Parathyroid adenoma (tissue), 2 donors: ENCODE measurements around the gene ALG12.
"Not testable (repeated sequence)": the region's sequence is repeated elsewhere in the genome, so short reads cannot be mapped to it uniquely, and the experiment has no call there.

Experiments used
- H2AFZ ChIP-seq: fragments of 300-600 bp; sonication (generic); one replicate; pipeline ENCODE4 v1.7.0; 2017; ENCODE audit warnings: antibody characterized with exemption, mild to moderate bottlenecking
- H3K27ac ChIP-seq: fragments of 300-600 bp; sonication (generic); one replicate; pipeline ENCODE4 v1.7.0; 2017
- H3K27me3 ChIP-seq: fragments of 300-600 bp; sonication (generic); one replicate; pipeline ENCODE4 v1.7.0; 2017; ENCODE audit warnings: low read length; ENCODE audit not compliant: control insufficient read depth, insufficient read depth
- H3K36me3 ChIP-seq: fragments of 300-600 bp; sonication (generic); one replicate; pipeline ENCODE4 v1.7.0; 2017; ENCODE audit warnings: low read length; ENCODE audit not compliant: control insufficient read depth, insufficient read depth
- H3K4me1 ChIP-seq: fragments of 300-600 bp; sonication (generic); one replicate; pipeline ENCODE4 v1.7.0; 2017; ENCODE audit warnings: control low read depth
- H3K4me2 ChIP-seq: fragments of 300-600 bp; sonication (generic); one replicate; pipeline ENCODE4 v1.7.0; 2017; ENCODE audit warnings: low read length
- H3K4me3 ChIP-seq: fragments of 300-600 bp; sonication (generic); one replicate; pipeline ENCODE4 v1.7.0; 2017; ENCODE audit warnings: low read depth, low read length
- H3K79me2 ChIP-seq: fragments of 300-600 bp; sonication (generic); one replicate; pipeline ENCODE4 v1.7.0; 2017; ENCODE audit warnings: control low read depth
- H3K9ac ChIP-seq: fragments of 300-600 bp; sonication (generic); one replicate; pipeline ENCODE4 v1.7.0; 2017; ENCODE audit warnings: mild to moderate bottlenecking
- H3K9me3 ChIP-seq: fragments of 300-600 bp; sonication (generic); one replicate; pipeline ENCODE4 v1.7.0; 2017; ENCODE audit warnings: low read length; ENCODE audit not compliant: control insufficient read depth
- TF ChIP-seq, protein P1 (sequence below): fragments of 300-600 bp; sonication (generic); IDR thresholded peaks from one replicate; pipeline ENCODE4 v1.7.0; 2017; ENCODE audit warnings: antibody characterized with exemption, mild to moderate bottlenecking
- donor health status: primary hyperparathyroidism.

The ALG12 gene

DNA sequence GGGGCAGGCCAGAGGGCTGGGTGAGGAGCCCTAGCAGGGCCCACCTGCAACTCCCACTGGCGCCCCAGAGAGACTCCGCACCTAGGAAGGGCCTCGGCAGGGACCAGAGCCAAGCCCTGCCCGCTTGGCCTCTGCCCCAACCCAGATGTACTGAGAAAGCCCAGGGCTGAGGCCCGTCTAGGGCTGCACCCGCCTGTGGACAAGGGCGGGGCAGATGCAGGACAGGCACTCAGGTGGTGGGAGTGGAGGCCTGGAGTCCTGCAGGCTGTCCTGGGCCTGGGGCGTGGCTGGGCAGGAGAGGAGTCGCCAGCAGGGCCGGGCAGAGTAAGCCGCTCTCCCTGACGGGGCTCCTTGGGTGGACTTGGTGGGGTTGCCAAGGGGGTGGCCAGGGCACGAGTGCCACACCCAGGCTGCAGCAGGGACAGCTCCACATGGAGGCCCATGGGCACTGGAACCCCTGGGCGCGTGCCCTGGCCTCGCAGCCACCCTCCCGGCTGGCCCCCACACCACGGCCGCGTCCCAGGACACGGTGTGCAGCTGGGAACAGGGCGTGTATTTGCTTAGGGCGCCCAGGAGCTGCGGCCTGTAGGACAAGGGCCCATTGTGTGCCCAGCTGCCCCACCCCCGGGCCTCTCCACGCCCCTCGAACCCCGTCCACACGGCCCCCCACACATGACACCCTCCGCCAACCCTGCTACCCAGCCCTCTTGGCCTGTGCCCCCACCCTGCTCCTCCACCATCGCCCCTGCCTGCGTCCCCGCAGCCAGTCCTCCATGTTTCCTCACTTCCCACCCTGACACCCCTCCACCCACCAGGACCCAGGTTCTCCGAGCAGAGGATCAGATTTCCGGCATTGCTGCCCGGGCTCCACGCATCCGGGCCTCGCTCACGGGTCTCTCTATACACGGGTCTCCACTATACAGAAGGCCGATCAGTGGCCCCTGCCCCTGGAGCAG is 31.0 kb upstream of the ALG12 start:
- no peaks in the 10 kb centered on the region for H3K36me3 ChIP-seq
- H3K27ac ChIP-seq = no peak overlapping the region
- no peak overlapping the region for H3K4me3 ChIP-seq
- H3K4me2 ChIP-seq = no peak overlapping the region
- H3K79me2 ChIP-seq = no peaks in the 10 kb centered on the region
- TF ChIP-seq, protein P1, sequence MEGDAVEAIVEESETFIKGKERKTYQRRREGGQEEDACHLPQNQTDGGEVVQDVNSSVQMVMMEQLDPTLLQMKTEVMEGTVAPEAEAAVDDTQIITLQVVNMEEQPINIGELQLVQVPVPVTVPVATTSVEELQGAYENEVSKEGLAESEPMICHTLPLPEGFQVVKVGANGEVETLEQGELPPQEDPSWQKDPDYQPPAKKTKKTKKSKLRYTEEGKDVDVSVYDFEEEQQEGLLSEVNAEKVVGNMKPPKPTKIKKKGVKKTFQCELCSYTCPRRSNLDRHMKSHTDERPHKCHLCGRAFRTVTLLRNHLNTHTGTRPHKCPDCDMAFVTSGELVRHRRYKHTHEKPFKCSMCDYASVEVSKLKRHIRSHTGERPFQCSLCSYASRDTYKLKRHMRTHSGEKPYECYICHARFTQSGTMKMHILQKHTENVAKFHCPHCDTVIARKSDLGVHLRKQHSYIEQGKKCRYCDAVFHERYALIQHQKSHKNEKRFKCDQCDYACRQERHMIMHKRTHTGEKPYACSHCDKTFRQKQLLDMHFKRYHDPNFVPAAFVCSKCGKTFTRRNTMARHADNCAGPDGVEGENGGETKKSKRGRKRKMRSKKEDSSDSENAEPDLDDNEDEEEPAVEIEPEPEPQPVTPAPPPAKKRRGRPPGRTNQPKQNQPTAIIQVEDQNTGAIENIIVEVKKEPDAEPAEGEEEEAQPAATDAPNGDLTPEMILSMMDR = no peak
- no peaks in the 10 kb centered on the region for H3K9me3 ChIP-seq
- no peak overlapping the region for H3K9ac ChIP-seq
- peaks cover 8% of the 10 kb centered on the region for H3K4me1 ChIP-seq
- peak overlapping the region; percentile 60 for H2AFZ ChIP-seq
- no peaks in the 10 kb centered on the region for H3K27me3 ChIP-seq

- no peaks in the 10 kb centered on the region for H3K36me3 ChIP-seq
- no peak overlapping the region for H3K9ac ChIP-seq
- TF ChIP-seq, protein P1 = no peak
- no peaks in the 10 kb centered on the region for H3K27me3 ChIP-seq
- H3K27ac ChIP-seq = no peak overlapping the region
- no peak overlapping the region for H3K4me2 ChIP-seq
- H3K4me3 ChIP-seq = no peak overlapping the region
- H3K4me1 ChIP-seq = peaks cover 8% of the 10 kb centered on the region
- peak overlapping the region; percentile 60 for H2AFZ ChIP-seq
- H3K79me2 ChIP-seq = no peaks in the 10 kb centered on the region
- no peaks in the 10 kb centered on the region for H3K9me3 ChIP-seq
Observed at GRCh38 chr22:49948116-49948957, 30.1 kb upstream of the ALG12 start.

DNA sequence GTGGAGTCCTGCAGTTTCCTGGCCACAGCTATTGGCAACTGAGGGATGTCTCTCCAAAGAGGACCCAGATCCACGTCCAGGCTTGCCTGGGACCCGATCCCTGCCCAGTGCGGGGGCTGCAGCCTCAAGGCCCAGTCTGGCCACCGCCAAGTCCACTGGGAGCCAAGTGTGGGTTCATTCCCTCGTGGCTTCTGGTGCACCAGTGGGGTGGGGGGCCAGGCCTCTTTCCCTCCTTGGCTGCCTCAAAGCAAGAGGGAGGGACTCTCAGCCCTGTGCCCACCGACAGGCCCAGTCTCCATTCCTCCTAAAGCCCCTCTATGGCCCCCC is 29.0 kb upstream of the ALG12 start:
- H3K9me3 ChIP-seq = no peaks in the 10 kb centered on the region
- no peak overlapping the region for H3K9ac ChIP-seq
- no peak overlapping the region for H3K27ac ChIP-seq
- no peaks in the 10 kb centered on the region for H3K27me3 ChIP-seq
- TF ChIP-seq, protein P1 = no peak
- H3K4me2 ChIP-seq = no peak overlapping the region
- no peak overlapping the region for H2AFZ ChIP-seq
- no peaks in the 10 kb centered on the region for H3K36me3 ChIP-seq
- no peaks in the 10 kb centered on the region for H3K79me2 ChIP-seq
- H3K4me3 ChIP-seq = no peak overlapping the region
- peaks cover 8% of the 10 kb centered on the region for H3K4me1 ChIP-seq

DNA sequence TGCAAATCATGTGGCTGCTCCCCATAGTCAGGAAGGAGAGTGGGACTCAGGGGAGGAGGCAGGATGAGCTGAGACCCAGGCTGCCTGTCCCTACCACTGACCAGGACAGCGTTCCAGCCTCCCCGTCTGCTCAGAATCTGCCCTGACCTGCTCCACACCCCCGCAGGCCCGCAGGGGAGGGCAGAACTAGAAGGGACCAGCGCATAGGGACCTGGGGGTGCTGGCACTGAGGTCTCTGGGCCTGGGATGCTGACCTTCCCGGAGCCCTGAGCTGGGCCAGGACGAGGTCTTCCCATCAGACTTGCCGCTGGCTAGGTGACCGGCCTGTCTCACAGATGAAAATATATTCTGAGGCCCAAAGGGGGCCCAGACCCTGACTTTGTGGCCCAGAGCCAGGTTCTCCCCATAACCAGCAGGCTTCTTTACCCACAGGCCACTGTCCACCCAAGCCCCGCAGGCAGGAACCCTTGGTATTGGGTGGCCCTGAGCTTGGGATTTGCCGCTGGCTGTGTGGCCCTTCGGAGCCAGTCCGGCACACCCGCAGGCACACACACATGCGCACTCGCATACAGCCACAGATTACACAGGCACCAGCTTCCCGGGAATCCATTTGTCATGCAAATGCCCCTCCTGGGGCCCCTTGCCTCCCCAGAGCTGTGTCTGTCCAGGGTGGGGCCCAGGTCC is 28.5 kb upstream of the ALG12 start:
- no peaks in the 10 kb centered on the region for H3K9me3 ChIP-seq
- TF ChIP-seq, protein P1 = no peak
- H3K9ac ChIP-seq = no peak overlapping the region
- H3K79me2 ChIP-seq = no peaks in the 10 kb centered on the region
- H3K4me2 ChIP-seq = no peak overlapping the region
- H3K4me1 ChIP-seq = peaks cover 8% of the 10 kb centered on the region
- no peaks in the 10 kb centered on the region for H3K27me3 ChIP-seq
- no peak overlapping the region for H2AFZ ChIP-seq
- no peak overlapping the region for H3K4me3 ChIP-seq
- H3K27ac ChIP-seq = no peak overlapping the region
- no peaks in the 10 kb centered on the region for H3K36me3 ChIP-seq

- not testable (repeated sequence) for H3K9me3 ChIP-seq, H3K4me2 ChIP-seq, H3K79me2 ChIP-seq, H3K27me3 ChIP-seq, H3K4me1 ChIP-seq, H3K36me3 ChIP-seq, H3K4me3 ChIP-seq, H3K27ac ChIP-seq, H2AFZ ChIP-seq, H3K9ac ChIP-seq
Observed at GRCh38 chr22:49945042-49945794, 27.0 kb upstream of the ALG12 start.
